Nephron (organoid): ENCODE data around the gene FGFBP3.

Experiments used
- H3K27ac Mint-ChIP-seq, 3 experiments: 2 replicates each; pipeline ENCODE4 v1.8.0; 2020; ENCODE audit warnings: mixed read lengths in 3 of 3, mild to moderate bottlenecking in 2 of 3, moderate library complexity in 1 of 3
- H3K27me3 Mint-ChIP-seq: 2 replicates; pipeline ENCODE4 v1.8.0; 2021; ENCODE audit warnings: low read depth, mild to moderate bottlenecking, moderate library complexity, mixed read lengths
- H3K36me3 Mint-ChIP-seq: 2 replicates; pipeline ENCODE4 v1.8.0; 2020; ENCODE audit warnings: low read depth, mixed read lengths
- H3K4me1 Mint-ChIP-seq: 2 replicates; pipeline ENCODE4 v1.8.0; 2020; ENCODE audit warnings: mixed read lengths
- H3K4me3 Mint-ChIP-seq, 3 experiments: 2 replicates each; pipeline ENCODE4 v1.8.0; 2020; ENCODE audit warnings: mild to moderate bottlenecking in 3 of 3, mixed read lengths in 3 of 3, moderate library complexity in 2 of 3
- H3K9me3 Mint-ChIP-seq: 2 replicates; pipeline ENCODE4 v1.8.0; 2020; ENCODE audit warnings: mixed read lengths
- CTCF ChIP-seq, 3 experiments: fragments of 200-600 bp; sonication (generic); IDR thresholded peaks; one replicate each; pipeline ENCODE4 v1.5.0; 2021; ENCODE audit warnings: antibody characterized with exemption in 3 of 3; ENCODE audit not compliant: unreplicated experiment in 3 of 3

Gene FGFBP3

GRCh38 chr10:91856637-91857036, 52.6 kb downstream of the FGFBP3 start:
- Mint-ChIP-seq H3K9me3 (no peaks in the 10 kb centered on the region), H3K4me3 (no peak overlapping the region), H3K36me3 (peaks cover 79% of the 10 kb centered on the region), H3K27ac (no peak overlapping the region), H3K4me1 (no peaks in the 10 kb centered on the region), H3K27me3 (no peaks in the 10 kb centered on the region)
- TF ChIP-seq CTCF (IDR thresholded peaks at IDR 0.05; ENCODE audit: unreplicated experiment in 3 of 3), result peak; percentile 16 to 47 (median 26)
